GM18858 (cell line): ENCODE results near the gene GUCY2F.

Experiments
- ATAC-seq: cut with Tn5 transposase; IDR thresholded peaks from one replicate; pipeline ENCODE4 v1.9.1; 2021; ENCODE audit not compliant: unreplicated experiment

The GUCY2F gene

GRCh38 chrX:109398061-109398460 is 83.8 kb downstream of the GUCY2F start:
- no peak for ATAC-seq

GRCh38 chrX:109393859-109394258 is 88.0 kb downstream of the GUCY2F start:
- ATAC-seq = peak; percentile 68

GRCh38 chrX:109392895-109393294 is 89.0 kb downstream of the GUCY2F start:
- no peak for ATAC-seq

GRCh38 chrX:109390556-109390955 is 91.3 kb downstream of the GUCY2F start:
- no peak for ATAC-seq

GRCh38 chrX:109389917-109390316 is 92.0 kb downstream of the GUCY2F start:
- no peak for ATAC-seq

GRCh38 chrX:109384699-109385098 is 97.2 kb downstream of the GUCY2F start:
- no peak for ATAC-seq

GRCh38 chrX:109382332-109382731 is 99.6 kb downstream of the GUCY2F start:
- no peak for ATAC-seq

GRCh38 chrX:109378281-109378680 is 103.6 kb downstream of the GUCY2F start:
- ATAC-seq = no peak

GRCh38 chrX:109374262-109374960 is 107.5 kb downstream of the GUCY2F start:
- no peak for ATAC-seq

GRCh38 chrX:109373468-109373867 is 108.4 kb downstream of the GUCY2F start:
- ATAC-seq = peak; percentile 60

- ATAC-seq = no peak
Measured at GRCh38 chrX:109372716-109373115, 109.2 kb downstream of the GUCY2F start.

GRCh38 chrX:109372291-109372690 is 109.6 kb downstream of the GUCY2F start:
- ATAC-seq = no peak

- no peak for ATAC-seq
Measured at GRCh38 chrX:109362101-109362500, 119.8 kb downstream of the GUCY2F start.

GRCh38 chrX:109360301-109360700 is 121.6 kb downstream of the GUCY2F start:
- no peak for ATAC-seq

GRCh38 chrX:109357706-109358105 is 124.2 kb downstream of the GUCY2F start:
- ATAC-seq = no peak

- ATAC-seq = no peak
Measured at GRCh38 chrX:109356684-109357083, 125.2 kb downstream of the GUCY2F start.

- no peak for ATAC-seq
Measured at GRCh38 chrX:109352066-109352588, 129.8 kb downstream of the GUCY2F start.

- ATAC-seq = no peak
Measured at GRCh38 chrX:109351557-109351956, 130.3 kb downstream of the GUCY2F start.

GRCh38 chrX:109350551-109350950 is 131.3 kb downstream of the GUCY2F start:
- no peak for ATAC-seq

- no peak for ATAC-seq
Measured at GRCh38 chrX:109350051-109350450, 131.8 kb downstream of the GUCY2F start.

- no peak for ATAC-seq
Measured at GRCh38 chrX:109347632-109348031, 134.3 kb downstream of the GUCY2F start.

GRCh38 chrX:109346491-109346890 is 135.4 kb downstream of the GUCY2F start:
- ATAC-seq = no peak

GRCh38 chrX:109345856-109346255 is 136.0 kb downstream of the GUCY2F start:
- no peak for ATAC-seq
